HepG2 (cell line): ENCODE results near the gene SERTAD3. TPM values are rescaled to one million over a fixed set of nuclear protein-coding genes. Genes with fewer than 3 reads are reported as not detected.

Source experiments
- AGO1 ChIP-seq: fragments of 200-400 bp; formaldehyde crosslinking; IDR thresholded peaks from 2 replicates; pipeline ENCODE4 v1.6.1; 2017; ENCODE audit warnings: mild to moderate bottlenecking, low read depth, low read length, moderate library complexity; ENCODE audit not compliant: poor library complexity, severe bottlenecking
- DNMT3B ChIP-seq: conservative IDR thresholded peaks from 2 replicates; pipeline ENCODE4 v1.6.1; 2016; ENCODE audit warnings: missing biosample characterization, control low read depth
- HHEX ChIP-seq: IDR thresholded peaks from 2 replicates; pipeline ENCODE4 v1.6.1; 2016; ENCODE audit warnings: control low read depth
- IKZF4 ChIP-seq: sonication (generic); formaldehyde crosslinking; IDR thresholded peaks from 2 replicates; pipeline ENCODE4 v1.5.1; 2020; ENCODE audit warnings: borderline replicate concordance, mild to moderate bottlenecking, low read depth, missing genetic modification reagents; ENCODE audit errors: not compliant biosample characterization
- JDP2 ChIP-seq: sonication (generic); formaldehyde crosslinking; IDR thresholded peaks from 2 replicates; pipeline ENCODE4 v1.8.1; 2022; ENCODE audit warnings: missing genetic modification reagents, borderline replicate concordance
- MAFF ChIP-seq: IDR thresholded peaks from 2 replicates; pipeline ENCODE4 v1.6.1; 2011; ENCODE audit warnings: low read depth, low read length, improper control_type of control experiment
- MAFG ChIP-seq: sonication (generic); formaldehyde crosslinking; IDR thresholded peaks from 2 replicates; pipeline ENCODE4 v1.5.1; 2020; ENCODE audit warnings: mild to moderate bottlenecking, missing genetic modification reagents
- MAX ChIP-seq: IDR thresholded peaks from 2 replicates; pipeline ENCODE4 v1.6.1; 2012; ENCODE audit warnings: inconsistent platforms
- SKI ChIP-seq: fragments of 450-650 bp; IDR thresholded peaks from one replicate; pipeline ENCODE4 v1.6.1; 2018; ENCODE audit warnings: mild to moderate bottlenecking; ENCODE audit not compliant: partially characterized antibody
- ZBTB42 ChIP-seq: sonication (generic); formaldehyde crosslinking; IDR thresholded peaks from 2 replicates; pipeline ENCODE4 v1.5.0; 2020; ENCODE audit warnings: mild to moderate bottlenecking, missing genetic modification reagents
- ZNF136 ChIP-seq: sonication (generic); formaldehyde crosslinking; IDR thresholded peaks from 2 replicates; pipeline ENCODE4 v1.8.1; 2022; ENCODE audit warnings: low read depth, mild to moderate bottlenecking, moderate library complexity, missing genetic modification reagents
- ZNF274 ChIP-seq: sonication (generic); formaldehyde crosslinking; IDR thresholded peaks from 2 replicates; pipeline ENCODE4 v1.5.1; 2020; ENCODE audit warnings: mild to moderate bottlenecking, missing genetic modification reagents
- polyA plus RNA-seq, 8 experiments: library from polyadenylated mRNA; depleted of rRNA in 3 of 8; stranded (reverse) in 7 of 8; unstranded in 1 of 8; fragments of >200 nt; fragmentation: Illumina TruSeq in 4 of 8; extraction: Trizol in 4 of 8; gene quantifications; 2 replicates each; pipeline versions ENCODE4 v1.2.1 to v1.2.3, GENCODE V29; 2011 to 2016; ENCODE audit warnings: low read depth in 4 of 8, missing spikeins in 1 of 8, mixed read lengths in 1 of 8; ENCODE audit not compliant: insufficient read depth in 1 of 8
- total RNA-seq, 5 experiments: library from RNA; depleted of rRNA; stranded (reverse); fragments of >200 nt; fragmentation: Illumina TruSeq; extraction: Trizol; gene quantifications; 2 replicates each; pipeline ENCODE4 v1.2.3, GENCODE V29; 2016; ENCODE audit warnings: low read depth in 1 of 5
- TF ChIP-seq, protein P1 (sequence below): sonication (generic); formaldehyde crosslinking; IDR thresholded peaks from 2 replicates; pipeline ENCODE4 v1.4.0; 2020; ENCODE audit warnings: missing genetic modification reagents
- TF ChIP-seq, protein P2 (sequence below): sonication (generic); formaldehyde crosslinking; IDR thresholded peaks from 2 replicates; pipeline ENCODE4 v1.5.1; 2020; ENCODE audit warnings: mild to moderate bottlenecking, missing genetic modification reagents, borderline replicate concordance
- TF ChIP-seq, protein P3 (sequence below): sonication (generic); formaldehyde crosslinking; IDR thresholded peaks from 2 replicates; pipeline ENCODE4 v1.4.0; 2020; ENCODE audit warnings: mild to moderate bottlenecking, missing genetic modification reagents
- TF ChIP-seq, protein P4 (sequence below): IDR thresholded peaks from 2 replicates; pipeline ENCODE4 v1.6.1; 2016; ENCODE audit warnings: low read depth
- TF ChIP-seq, protein P5 (sequence below): sonication (generic); formaldehyde crosslinking; IDR thresholded peaks from 2 replicates; pipeline ENCODE4 v1.5.1; 2020; ENCODE audit warnings: mild to moderate bottlenecking, missing genetic modification reagents, moderate library complexity
- TF ChIP-seq, protein P6 (sequence below): IDR thresholded peaks from 2 replicates; pipeline ENCODE4 v1.6.1; 2016; ENCODE audit warnings: low read depth, borderline replicate concordance

SERTAD3 gene
- total and polyA plus RNA-seq, 2 of the 13 experiments (the other 11 are each of a cell fraction or from before 2014, with no cell fraction given), result 9.6 to 16.9 TPM

DNA sequence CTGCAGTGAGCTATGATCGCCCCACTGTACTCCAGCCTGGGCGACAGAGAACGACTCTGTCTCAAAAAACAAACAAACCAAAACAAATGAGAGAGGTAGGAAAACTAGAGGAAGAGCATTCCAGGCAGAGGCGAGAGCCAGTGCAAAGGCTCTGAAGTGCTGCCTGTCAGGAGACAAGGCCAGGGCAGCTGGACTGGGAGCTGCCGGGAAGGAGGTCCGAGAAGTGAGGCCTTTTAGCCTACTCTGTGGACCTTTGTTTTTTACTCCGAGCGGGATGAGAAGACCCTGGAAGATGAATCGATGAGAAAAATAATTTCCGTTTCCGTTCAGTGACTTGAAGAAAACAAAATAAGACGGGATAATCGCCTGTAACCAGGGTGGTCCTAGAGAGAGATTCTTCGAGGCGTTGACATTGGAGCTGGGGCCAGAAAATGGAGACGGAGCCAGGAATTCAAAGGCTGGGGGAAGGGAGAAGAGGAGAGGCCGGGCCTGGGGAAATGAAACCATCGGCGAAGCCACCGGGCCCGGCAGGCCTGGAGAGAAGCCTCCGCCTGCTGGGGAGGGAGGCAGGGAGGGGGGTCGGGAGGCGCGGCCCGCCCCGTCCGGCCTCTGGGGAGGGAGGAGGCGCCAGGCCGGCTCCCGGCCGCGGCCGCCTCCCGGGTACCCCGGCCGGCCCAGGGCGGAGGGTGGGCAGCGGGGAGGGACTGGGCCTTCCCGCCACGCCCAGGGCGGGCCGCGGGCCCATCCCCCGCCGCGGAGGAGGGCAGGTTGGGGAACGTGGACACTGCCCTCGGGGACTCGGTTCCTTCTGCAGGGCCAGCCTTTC lies 10.5 kb downstream of the SERTAD3 start (continued):
- TF ChIP-seq, protein P1, sequence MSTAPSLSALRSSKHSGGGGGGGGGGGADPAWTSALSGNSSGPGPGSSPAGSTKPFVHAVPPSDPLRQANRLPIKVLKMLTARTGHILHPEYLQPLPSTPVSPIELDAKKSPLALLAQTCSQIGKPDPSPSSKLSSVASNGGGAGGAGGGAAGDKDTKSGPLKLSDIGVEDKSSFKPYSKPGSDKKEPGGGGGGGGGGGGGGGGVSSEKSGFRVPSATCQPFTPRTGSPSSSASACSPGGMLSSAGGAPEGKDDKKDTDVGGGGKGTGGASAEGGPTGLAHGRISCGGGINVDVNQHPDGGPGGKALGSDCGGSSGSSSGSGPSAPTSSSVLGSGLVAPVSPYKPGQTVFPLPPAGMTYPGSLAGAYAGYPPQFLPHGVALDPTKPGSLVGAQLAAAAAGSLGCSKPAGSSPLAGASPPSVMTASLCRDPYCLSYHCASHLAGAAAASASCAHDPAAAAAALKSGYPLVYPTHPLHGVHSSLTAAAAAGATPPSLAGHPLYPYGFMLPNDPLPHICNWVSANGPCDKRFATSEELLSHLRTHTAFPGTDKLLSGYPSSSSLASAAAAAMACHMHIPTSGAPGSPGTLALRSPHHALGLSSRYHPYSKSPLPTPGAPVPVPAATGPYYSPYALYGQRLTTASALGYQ (CRISPR knock-in tag), result peak; percentile 49; the same call in 1 of the 2 replicates
- TF ChIP-seq, protein P2, sequence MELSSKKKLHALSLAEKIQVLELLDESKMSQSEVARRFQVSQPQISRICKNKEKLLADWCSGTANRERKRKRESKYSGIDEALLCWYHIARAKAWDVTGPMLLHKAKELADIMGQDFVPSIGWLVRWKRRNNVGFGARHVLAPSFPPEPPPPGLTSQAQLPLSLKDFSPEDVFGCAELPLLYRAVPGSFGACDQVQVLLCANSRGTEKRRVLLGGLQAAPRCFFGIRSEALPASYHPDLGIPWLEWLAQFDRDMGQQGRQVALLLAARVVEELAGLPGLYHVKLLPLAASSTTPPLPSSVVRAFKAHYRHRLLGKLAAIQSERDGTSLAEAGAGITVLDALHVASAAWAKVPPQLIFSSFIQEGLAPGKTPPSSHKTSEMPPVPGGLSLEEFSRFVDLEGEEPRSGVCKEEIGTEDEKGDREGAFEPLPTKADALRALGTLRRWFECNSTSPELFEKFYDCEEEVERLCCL (CRISPR knock-in tag), result no peak
- TF ChIP-seq ZBTB42 (CRISPR knock-in tag), result no peak
- TF ChIP-seq, protein P3, sequence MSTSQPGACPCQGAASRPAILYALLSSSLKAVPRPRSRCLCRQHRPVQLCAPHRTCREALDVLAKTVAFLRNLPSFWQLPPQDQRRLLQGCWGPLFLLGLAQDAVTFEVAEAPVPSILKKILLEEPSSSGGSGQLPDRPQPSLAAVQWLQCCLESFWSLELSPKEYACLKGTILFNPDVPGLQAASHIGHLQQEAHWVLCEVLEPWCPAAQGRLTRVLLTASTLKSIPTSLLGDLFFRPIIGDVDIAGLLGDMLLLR (CRISPR knock-in tag), result no peak
- TF ChIP-seq, protein P4, sequence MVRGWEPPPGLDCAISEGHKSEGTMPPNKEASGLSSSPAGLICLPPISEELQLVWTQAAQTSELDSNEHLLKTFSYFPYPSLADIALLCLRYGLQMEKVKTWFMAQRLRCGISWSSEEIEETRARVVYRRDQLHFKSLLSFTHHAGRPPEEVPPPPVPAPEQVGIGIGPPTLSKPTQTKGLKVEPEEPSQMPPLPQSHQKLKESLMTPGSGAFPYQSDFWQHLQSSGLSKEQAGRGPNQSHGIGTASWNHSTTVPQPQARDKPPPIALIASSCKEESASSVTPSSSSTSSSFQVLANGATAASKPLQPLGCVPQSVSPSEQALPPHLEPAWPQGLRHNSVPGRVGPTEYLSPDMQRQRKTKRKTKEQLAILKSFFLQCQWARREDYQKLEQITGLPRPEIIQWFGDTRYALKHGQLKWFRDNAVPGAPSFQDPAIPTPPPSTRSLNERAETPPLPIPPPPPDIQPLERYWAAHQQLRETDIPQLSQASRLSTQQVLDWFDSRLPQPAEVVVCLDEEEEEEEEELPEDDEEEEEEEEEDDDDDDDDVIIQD (CRISPR knock-in tag), result no peak
- peak; percentile 81 for TF ChIP-seq MAX
- no peak for TF ChIP-seq MAFG (CRISPR knock-in tag)
- TF ChIP-seq, protein P5, sequence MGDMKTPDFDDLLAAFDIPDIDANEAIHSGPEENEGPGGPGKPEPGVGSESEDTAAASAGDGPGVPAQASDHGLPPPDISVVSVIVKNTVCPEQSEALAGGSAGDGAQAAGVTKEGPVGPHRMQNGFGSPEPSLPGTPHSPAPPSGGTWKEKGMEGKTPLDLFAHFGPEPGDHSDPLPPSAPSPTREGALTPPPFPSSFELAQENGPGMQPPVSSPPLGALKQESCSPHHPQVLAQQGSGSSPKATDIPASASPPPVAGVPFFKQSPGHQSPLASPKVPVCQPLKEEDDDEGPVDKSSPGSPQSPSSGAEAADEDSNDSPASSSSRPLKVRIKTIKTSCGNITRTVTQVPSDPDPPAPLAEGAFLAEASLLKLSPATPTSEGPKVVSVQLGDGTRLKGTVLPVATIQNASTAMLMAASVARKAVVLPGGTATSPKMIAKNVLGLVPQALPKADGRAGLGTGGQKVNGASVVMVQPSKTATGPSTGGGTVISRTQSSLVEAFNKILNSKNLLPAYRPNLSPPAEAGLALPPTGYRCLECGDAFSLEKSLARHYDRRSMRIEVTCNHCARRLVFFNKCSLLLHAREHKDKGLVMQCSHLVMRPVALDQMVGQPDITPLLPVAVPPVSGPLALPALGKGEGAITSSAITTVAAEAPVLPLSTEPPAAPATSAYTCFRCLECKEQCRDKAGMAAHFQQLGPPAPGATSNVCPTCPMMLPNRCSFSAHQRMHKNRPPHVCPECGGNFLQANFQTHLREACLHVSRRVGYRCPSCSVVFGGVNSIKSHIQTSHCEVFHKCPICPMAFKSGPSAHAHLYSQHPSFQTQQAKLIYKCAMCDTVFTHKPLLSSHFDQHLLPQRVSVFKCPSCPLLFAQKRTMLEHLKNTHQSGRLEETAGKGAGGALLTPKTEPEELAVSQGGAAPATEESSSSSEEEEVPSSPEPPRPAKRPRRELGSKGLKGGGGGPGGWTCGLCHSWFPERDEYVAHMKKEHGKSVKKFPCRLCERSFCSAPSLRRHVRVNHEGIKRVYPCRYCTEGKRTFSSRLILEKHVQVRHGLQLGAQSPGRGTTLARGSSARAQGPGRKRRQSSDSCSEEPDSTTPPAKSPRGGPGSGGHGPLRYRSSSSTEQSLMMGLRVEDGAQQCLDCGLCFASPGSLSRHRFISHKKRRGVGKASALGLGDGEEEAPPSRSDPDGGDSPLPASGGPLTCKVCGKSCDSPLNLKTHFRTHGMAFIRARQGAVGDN, result peak; percentile 72
- TF ChIP-seq ZNF136 (CRISPR knock-in tag), result no peak
- no peak for TF ChIP-seq ZNF274 (CRISPR knock-in tag)
- no peak for TF ChIP-seq IKZF4 (CRISPR knock-in tag)
- TF ChIP-seq AGO1, result no peak
- TF ChIP-seq MAFF, result no peak
- TF ChIP-seq, protein P6, sequence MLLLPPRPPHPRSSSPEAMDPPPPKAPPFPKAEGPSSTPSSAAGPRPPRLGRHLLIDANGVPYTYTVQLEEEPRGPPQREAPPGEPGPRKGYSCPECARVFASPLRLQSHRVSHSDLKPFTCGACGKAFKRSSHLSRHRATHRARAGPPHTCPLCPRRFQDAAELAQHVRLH (CRISPR knock-in tag), result peak; percentile 16; the same call in 1 of the 2 replicates
- TF ChIP-seq HHEX (CRISPR knock-in tag), result no peak
- no peak for TF ChIP-seq JDP2 (CRISPR knock-in tag)
- TF ChIP-seq DNMT3B (CRISPR knock-in tag), result no peak
- TF ChIP-seq SKI, result no peak
